MM.1S (cell line): Measurements from ENCODE around the gene LRRC63.

Source experiments
- EZH2phosphoT487 ChIP-seq: fragments of 300-600 bp; sonication (generic); IDR thresholded peaks from 2 replicates; pipeline ENCODE4 v1.6.1; 2018; ENCODE audit warnings: antibody characterized with exemption, low read length
- TF ChIP-seq, protein P1 (sequence below): fragments of 300-600 bp; sonication (generic); IDR thresholded peaks from 2 replicates; pipeline ENCODE4 v1.5.1; 2016; ENCODE audit warnings: antibody characterized with exemption, low read length, mixed read lengths

DNA sequence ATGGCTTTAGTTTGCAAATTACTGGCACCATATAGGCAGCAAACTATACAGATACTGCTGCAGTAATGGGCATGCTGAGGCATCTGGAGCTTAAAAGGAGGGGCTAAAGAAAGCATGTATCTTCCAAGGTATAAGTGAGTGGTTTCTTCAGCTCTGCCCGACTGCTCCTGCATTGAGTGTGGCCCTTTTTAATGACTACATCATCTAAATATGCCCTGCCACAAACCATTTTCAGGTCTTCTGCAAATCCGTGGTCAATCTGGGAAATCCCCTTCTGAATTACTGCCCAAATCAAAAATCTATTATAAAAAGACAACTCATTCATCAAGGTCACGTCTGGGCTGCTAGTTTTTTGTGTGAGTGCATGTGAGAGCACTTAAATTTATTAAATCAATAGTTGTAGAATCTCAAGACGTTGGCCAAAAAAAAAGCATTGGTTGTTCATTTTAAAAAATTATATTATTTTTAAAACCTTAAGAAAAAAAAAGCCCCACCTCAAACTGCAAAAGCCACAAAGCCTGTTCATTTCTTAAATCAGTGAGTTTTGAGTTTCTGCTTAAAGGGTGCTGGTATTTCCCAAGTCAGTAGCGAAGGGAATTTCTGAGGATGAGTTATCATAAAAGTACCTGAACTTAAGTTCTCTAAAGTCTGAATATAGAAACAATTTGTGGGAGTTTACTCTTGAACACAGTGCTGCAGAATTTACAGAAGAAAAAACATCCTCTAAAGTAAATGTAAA lies 46.1 kb upstream of the LRRC63 start:
- TF ChIP-seq, protein P1, sequence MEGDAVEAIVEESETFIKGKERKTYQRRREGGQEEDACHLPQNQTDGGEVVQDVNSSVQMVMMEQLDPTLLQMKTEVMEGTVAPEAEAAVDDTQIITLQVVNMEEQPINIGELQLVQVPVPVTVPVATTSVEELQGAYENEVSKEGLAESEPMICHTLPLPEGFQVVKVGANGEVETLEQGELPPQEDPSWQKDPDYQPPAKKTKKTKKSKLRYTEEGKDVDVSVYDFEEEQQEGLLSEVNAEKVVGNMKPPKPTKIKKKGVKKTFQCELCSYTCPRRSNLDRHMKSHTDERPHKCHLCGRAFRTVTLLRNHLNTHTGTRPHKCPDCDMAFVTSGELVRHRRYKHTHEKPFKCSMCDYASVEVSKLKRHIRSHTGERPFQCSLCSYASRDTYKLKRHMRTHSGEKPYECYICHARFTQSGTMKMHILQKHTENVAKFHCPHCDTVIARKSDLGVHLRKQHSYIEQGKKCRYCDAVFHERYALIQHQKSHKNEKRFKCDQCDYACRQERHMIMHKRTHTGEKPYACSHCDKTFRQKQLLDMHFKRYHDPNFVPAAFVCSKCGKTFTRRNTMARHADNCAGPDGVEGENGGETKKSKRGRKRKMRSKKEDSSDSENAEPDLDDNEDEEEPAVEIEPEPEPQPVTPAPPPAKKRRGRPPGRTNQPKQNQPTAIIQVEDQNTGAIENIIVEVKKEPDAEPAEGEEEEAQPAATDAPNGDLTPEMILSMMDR, result no peak
- TF ChIP-seq EZH2phosphoT487, result no peak
